Upper lobe of left lung (tissue), 4 donors: ENCODE measurements around the gene GLCE.

Experiments used
- EP300 ChIP-seq, 4 donors: sonication (generic); formaldehyde crosslinking; IDR thresholded peaks; one replicate each; pipeline ENCODE4 v1.5.1; 2017; ENCODE audit warnings: antibody characterized with exemption in 4 of 4, control low read depth in 2 of 4
- TF ChIP-seq, protein P1 (sequence below), 6 experiments: fragments of 450-650 bp in 4 of 6; fragments of 200-600 bp in 2 of 6; sonication (generic) in 2 of 6; IDR thresholded peaks; one replicate each; pipeline ENCODE4 v1.5.1; 2016 to 2019; ENCODE audit warnings: antibody characterized with exemption in 6 of 6

DNA sequence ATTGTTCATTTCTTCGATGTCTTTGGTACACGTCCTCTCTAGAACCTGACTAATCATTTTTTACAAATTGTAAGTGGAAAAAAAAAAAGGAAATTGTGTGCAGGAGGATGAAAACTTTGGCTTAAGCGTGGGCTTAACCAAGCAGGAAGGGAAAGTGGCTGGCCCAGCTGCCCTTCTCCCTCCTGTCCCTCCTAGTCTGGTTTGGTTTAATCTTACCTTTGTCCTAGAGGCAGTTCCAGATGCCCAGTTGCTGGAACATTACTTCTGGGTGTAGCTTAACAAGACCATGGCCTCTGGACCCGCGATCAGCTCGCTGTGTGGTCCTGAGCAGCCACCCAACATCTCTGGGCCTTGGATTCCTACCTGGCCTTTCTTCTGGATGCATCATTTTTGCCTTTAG is 153.7 kb downstream of the GLCE start:
- TF ChIP-seq, protein P1, sequence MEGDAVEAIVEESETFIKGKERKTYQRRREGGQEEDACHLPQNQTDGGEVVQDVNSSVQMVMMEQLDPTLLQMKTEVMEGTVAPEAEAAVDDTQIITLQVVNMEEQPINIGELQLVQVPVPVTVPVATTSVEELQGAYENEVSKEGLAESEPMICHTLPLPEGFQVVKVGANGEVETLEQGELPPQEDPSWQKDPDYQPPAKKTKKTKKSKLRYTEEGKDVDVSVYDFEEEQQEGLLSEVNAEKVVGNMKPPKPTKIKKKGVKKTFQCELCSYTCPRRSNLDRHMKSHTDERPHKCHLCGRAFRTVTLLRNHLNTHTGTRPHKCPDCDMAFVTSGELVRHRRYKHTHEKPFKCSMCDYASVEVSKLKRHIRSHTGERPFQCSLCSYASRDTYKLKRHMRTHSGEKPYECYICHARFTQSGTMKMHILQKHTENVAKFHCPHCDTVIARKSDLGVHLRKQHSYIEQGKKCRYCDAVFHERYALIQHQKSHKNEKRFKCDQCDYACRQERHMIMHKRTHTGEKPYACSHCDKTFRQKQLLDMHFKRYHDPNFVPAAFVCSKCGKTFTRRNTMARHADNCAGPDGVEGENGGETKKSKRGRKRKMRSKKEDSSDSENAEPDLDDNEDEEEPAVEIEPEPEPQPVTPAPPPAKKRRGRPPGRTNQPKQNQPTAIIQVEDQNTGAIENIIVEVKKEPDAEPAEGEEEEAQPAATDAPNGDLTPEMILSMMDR (IDR thresholded peaks at IDR 0.05) = no peak
- TF ChIP-seq EP300 (IDR thresholded peaks at IDR 0.05) = no peak
